GM19240 (cell line): Measurements from ENCODE around the gene GSE1.

ENCODE experiments used
- DNase-seq: peaks from one replicate; pipeline ENCODE4 v3.0.0; 2011; ENCODE audit warnings: low spot score; ENCODE audit not compliant: insufficient read length

GSE1 gene

DNA sequence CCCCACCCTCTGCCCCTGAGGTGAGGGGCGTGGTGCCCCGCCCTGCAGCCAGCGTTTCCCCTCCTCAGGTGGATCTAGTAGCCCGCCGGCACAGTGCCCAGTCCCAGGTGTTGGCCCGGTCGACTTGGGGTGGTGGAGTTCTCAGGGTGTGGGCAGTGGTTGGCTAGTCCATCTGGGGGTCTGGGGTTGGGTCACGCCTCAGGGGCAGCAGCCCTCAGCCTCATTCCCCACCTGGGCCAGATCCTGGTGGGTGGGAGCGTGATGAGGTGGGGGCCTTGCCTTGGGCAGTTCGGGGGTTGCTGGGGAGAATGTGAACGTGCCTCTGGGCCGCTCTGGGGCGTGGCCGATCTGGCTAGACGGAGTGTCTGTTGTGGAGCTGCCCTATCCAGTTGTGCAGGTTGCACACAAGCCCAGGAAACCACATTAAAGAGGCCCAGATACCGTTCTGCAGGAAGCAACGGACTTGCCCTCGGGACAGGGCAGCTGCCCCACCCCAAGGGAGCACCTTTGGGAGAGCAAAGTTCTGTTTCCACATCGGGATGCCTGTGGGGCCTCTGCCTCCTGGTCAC, 32.0 kb downstream of the GSE1 start:
- DNase-seq: no peak

DNA sequence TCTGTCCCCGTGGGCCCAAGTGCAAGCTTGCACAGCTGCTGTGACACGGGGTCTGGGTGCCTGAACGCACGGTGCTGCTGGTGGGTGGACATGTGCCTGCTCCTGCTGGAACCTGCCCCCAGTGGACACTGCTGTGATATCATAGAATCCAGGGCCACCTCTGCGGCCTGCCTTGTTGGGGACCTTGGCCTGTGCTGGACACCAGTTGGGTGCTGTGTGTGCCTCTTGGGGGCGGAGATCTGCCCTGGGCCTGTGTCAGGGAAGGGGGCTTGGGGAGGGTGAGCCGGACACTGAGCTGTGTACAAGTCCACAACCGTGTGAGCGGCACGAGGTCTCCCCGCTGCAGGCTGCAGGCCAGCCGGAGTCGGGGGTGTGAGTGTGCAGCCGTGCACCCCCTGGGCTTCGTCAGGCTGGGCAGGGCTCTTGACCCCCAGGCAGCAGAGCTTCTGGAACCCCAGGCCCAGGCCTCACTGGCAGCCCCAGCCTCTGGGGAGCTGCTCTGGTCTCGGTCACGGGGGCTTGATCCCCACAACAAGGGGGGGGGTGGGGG, 33.3 kb downstream of the GSE1 start:
- DNase-seq: no peak

DNA sequence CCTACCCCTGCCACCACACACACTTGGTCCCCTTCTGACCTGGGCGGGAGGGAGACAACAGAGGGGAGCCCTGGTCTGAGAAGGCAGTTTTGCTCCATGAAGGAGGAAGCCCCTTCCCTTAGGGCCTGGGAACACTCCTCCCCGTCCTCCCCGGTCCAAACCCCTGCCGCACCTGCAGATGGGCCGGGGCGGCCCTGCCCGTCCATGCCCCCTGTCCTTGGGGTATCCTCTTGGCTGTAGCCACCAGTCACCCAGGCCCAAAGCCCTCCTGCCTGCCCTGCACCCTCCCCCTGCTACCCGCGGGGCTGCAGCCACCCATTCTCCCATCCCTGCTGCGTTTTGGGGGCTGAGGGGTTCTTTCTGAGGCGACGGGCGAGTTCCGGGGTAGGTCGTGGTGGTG, 33.9 kb downstream of the GSE1 start:
- no peak for DNase-seq

DNA sequence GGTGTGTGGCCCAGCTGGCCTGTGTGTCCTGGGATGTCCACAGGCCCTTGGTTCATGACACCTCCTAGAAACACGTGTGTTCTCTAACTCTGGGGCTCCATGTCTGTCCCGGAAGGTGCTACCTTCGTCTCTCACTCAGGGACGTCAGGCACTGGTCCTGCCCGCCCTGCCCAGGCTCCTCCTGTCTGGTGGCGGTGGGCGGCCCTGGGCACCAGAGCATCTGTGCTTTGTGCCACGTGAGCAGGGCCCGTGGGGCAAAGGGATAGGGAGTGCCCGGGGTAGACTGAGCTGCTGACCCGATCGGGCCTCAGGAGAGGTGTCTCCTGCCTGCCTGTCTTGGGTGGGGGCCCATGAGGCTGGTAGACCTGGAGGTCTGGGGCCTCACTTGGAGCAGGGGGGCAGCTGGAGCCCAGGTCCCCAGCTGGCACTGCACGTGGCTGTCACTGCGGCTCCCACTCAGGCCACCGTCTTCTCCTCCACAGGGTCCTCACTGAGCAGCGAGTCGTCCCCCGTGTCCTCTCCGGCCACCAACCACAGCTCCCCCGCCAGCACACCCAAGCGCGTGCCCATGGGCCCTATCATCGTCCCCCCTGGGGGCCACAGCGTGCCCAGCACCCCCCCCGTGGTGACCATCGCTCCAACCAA, 35.1 kb downstream of the GSE1 start:
- no peak for DNase-seq

DNA sequence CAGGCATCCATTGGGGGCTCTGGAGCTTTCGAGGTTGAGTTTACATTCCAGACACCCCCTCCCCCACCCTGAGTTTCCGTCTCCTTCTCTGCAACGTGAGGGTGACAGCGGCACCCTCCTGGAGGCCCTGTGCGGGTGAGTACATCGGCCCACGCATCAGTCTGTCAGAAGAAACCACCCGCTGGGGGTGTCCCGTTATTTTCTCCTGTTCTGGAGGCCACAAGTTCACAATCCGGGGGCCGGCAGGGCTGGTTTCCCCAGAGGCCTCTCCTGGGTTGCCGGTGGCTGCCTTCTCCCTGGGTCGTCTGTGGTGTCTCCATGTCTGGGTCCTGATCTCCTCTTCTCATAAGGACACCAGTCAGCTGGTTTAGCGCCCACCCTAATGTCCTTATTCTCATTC, 35.7 kb downstream of the GSE1 start:
- no peak for DNase-seq

DNA sequence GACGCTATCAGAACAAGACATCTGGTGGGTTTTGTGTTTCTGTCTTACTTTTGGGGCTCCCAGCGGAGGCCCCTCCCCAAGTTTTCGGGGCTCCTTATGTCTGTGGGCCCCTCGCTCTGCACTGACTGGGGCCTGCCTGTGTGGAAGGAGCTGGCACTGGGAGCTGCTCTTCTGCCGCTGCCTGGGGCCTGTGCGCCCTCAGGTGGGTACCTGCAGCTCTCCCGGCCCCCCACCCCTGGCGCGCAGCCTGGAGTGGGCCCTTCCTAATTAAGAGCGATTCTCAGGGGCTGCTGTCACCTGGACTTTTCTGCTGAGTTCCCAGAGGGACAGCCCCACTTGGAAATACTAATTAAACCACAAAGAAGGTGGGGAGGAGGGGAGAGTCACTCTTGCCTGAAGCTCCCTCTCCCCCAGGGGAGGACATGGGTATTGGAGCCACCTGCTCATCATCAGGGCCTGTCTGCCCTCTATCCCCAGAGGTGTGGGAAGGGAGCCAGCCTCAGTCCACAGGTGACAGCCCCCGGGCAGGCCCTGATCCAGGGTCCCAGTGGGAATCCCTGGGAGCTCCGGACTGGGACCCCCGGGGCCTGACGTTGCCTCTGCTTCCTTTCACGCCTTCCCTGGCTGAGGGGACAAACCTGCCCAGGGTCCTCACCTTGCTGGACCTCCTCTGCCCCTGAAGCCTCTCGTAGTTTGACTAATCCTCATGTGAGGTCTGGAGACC, 36.5 kb downstream of the GSE1 start:
- no peak for DNase-seq

DNA sequence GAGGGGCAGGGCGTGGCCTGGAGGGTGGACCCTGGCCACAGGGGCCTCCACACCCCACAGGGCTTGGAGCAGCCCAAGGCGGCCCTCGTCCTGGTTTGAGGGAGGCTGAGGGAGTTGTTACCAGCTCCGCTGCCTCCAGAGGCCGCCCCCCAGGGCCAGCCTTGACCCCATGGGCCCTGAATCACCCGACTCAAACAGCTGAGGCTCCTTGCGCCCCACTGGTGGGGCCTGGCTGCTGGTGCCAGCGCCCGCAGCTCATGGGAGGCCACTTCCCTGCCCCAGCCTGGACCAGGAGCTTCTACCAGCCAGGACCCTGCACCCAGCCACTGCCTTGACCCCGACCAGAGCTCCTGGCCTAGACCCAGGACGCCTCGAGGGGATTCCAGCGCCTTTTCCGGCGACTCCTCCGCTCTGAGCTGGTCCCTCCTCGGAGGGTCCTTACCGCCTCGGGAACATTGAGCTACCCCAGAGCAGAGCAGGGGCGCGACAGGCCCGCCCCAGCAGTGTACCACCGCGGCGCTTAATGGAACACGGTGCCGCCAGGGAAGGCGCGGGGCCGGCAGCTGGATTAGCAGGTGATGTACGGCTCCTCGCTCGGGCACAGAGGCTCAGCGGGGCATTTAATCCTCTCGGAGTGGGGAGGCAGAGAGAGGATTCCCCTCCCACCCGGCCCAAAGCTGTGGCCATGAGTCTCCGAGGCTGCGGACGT, 37.2 kb downstream of the GSE1 start:
- DNase-seq: no peak

DNA sequence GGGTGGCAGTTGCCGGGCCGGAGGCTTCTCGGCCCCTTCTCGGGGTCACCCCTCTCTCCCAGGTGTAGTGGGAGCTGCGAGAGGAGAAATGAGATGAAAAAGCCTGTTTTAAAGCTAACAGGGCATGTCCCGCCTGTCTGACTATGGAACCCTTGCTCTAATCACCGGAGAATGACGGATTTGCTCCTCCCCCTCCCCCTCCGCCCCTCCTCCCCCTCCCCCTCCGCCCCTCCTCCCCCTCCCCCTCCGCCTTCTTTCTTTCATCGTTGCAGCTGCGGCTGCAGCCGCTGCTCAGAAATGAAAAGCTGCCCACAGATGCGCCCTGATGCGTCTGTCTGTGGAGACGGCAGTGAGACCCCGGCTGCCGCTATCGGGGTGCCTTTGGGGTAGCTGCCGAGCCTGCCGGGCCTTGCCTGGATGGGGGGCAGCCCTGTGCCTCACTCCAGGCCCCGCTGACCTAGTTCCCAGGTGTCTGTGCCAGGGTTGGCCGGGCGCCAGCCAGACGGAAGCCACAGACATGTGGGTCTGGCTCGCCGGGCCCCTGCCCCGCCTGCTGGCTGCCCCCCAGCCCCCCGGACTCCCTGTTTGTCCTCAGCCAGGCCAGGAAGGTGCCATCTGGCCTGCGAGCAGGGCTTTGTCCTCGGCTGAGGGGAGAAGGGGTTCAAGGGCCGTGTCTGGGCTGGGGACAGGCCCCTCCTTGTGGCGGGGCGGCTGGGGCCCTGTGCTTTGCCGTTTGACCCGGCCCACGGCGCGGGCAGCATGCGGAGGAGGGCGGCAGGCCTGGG, 37.9 kb downstream of the GSE1 start:
- no peak for DNase-seq

DNA sequence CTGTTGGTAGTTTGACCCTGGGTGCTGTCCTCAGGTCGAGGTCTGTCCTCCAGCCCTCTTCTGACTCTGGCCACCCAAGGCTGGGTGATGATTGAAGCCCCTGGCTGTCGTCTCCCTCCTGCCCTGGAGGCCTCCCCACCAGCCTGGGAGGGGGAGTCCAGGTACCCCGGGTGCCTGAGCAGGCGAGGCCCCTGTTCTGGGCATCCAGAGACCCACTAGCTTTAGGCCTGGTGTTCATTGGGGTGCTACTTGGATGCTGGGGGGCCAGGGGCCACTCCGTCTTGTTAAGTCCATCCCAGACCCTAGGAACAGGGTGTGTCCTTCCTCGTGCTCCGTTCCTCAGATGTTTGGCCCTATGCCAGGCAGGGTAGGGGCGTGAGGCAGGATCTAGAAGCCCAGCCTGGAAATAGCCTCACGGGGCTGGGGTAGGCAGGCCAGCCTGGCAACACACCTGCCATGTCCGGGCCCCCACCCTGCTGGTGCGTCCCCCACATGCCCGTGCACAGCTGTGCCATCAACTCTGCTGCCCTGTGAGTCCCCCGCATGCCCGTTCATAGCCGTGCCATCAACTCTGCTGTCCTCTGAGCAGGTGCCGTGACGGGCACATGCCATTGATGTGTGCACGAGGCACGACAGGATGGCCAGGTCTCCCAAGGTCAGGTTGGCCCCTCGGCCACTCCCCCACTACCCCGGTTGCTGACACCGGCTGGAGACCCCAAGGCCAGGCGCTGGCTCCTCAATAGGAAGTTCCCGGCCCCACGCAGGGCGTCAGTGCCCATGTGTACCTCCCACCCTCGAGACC, 38.7 kb downstream of the GSE1 start:
- DNase-seq: no peak

DNA sequence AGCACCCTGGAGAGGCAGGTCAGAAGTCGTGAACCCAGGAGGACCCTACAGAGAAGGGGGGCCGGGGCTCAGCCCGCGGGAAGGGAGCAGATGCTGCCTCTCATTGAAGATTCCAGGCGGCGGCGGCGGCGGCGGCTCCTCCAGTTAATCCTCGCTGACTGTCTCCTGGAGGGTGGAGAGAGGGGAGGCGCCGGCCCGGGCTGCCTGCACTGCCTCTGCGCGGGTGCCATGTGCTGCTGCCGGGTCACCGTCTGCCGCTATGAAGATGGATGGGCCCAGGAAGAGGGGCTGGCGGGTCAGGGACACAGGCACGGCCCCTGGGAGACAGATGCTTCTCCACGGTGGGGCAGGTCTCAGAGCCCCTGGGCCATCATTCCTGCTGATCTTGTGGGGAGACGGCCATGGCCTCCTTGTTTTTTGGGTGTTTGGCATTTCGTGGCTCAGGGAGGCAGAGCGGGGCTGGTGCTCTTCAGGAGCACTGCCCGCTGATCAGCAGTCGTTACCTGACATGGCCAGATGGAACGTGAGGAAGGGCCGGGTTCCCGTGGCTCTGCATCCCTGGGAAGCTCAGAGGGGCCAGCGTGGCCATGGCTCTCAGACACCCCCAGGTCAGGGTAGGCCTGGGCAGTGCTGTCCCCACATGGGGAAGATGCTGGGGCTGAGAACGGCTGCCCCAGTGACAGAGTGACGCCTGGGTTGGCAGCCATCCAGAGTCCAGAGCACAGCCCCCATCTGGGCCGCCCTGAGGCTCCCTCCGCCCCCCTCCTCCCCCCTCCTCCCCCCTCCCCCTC, 39.5 kb downstream of the GSE1 start:
- DNase-seq: no peak

DNA sequence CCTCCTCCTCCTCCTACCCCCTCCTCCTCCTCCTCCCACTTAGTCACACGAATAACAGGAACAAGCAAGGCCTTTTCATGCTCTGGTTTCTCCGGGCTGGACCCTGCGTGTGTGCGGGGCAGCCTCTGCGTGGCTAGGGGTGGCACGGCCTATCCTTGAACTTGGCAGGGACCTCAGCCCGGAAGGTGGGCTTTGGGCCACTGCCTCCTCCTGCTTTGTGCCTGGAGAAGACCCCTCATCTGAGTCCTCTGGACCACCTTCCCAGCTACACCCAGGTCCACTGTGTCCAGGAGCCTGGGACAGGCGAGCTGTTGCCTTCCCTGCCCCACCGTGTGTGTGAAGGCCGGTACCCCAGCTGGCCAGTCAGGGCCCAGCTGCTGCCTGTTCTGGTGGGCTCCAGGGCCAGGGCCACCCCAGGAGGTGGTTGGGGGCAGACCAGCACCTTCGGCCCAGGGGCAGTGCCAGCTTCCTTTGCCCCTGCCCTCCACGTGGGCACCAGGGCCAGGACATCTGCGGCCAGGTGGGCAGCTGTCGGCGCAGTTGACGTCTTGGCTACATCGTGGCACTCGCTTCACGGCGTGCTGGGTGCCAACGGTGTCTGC, 40.3 kb downstream of the GSE1 start:
- no peak for DNase-seq

DNA sequence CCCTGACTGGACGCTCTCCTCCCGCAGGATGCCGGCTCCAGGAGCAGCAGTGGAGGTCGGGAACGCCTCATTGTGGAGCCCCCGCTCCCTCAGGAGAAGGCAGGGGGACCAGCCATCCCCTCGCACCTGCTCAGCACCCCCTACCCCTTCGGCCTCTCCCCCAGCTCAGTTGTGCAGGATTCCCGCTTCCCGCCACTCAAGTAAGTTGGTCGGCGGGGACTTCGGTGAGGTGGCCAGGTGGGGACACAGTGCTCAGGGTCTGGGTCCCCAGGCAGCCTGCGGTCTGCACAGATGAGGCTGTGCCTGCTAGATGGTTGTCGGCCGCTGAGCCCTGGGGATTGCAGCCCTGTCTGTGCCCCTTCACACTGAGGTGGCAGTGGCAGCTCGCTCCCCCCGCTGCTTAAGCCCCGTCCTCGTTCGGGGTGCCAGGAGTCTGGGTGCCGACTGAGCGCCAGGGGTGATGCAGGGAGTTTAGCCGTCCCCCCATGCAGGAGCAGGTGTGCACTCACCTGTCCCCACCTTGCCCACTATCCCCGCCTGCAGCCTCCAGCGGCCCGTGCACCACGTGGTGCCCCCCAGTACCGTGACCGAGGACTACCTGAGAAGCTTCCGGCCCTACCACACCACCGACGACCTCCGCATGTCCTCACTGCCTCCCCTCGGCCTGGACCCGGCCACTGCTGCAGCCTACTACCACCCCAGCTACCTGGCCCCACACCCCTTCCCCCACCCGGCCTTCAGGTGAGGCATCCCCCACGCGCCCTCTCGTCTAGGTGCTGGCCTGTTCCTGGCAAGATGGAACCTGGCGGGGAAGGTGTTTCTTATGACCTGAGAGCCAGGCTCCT, 41.4 kb downstream of the GSE1 start:
- DNase-seq: no peak

DNA sequence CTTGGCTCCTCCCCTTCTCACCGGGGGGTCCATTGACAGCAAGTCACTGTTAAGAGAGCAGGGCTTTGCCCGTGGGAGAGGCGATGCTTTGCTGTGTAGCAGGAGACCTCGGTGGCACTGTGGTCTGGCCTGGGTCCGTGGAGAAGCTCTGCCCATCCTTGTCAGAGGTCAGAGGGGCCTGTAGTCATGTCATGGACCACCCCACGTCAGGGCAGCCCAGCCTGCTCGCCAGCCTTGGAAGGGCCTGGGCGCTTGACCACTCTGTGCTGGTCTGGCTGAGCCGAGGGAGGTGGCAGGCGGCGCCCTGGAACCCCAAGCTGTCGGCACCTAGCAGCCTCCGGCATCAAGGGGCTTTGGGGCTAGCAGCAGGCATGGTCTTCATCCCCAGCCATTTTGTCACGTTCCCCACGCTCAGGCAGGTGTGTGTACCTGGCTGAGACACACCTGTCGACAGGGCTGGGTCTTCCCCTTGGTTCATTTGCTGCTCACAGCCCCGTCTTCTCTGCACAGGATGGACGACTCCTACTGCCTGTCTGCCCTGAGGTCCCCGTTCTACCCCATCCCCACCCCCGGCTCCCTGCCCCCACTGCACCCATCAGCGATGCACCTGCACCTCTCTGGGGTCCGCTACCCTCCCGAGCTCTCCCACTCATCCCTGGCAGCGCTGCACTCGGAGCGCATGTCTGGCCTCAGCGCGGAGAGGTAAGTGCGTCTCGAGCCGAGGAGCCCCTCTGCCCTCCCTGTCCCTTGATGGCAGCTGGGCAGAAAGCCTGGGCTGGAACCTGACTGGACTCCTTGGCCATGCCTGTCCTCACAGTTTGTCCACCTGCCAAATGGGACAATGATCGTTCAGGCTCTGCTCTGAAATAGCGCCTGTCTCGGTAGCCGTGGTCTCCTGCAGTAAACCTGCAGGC, 42.4 kb downstream of the GSE1 start:
- no peak for DNase-seq

DNA sequence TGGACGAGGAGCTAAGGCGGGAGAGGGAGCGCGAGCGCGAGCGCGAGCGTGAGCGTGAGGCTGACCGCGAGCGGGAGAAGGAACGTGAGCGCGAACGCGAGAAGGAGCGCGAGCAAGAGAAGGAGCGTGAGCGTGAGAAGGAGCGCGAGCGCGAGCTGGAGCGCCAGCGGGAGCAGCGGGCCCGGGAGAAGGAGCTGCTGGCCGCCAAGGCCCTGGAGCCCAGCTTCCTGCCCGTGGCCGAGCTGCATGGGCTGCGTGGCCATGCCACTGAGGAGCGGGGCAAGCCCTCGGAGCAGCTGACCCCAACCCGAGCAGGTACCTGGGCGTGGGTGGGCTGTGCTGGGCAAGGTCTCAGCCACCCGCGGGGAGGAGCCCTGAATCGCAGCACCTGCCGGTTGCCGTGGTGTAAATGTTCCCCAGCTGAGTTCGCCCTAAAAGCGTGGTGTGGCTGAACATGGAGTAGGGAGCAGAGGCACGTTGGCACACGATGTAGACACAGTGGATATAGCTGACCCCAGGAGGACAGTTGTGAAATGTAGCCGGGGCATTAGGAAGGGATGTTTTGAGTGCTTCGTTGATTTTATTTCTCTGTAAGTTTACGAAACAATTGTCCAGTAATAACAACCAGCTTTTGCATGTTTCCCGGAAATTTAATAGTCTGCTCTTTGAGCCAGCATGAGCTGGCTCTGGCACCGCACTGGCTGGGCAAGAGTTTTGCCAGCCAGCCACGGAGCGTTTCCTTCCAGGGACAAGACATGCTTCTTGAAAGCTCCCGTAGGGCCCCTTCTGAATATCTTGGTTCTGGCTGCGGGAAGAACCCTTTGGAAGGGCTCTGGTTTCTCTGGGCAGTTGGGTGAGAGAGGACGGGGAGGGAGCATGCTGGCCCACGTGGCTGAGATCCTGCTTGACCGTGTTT, 43.5 kb downstream of the GSE1 start:
- no peak for DNase-seq

DNA sequence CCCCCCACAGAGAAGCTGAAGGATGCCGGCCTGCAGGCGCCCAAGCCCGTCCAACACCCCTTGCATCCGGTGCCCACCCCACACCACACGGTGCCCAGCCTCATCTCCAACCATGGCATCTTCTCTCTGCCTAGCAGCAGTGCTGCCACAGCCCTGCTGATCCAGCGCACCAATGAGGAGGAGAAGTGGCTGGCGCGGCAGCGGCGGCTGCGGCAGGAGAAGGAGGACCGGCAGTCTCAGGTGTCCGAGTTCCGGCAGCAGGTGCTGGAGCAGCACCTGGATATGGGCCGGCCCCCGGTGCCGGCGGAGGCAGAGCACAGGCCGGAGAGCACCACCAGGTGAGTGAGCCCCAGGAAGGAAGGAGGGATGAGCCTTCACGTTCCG, 44.1 kb downstream of the GSE1 start:
- no peak for DNase-seq

DNA sequence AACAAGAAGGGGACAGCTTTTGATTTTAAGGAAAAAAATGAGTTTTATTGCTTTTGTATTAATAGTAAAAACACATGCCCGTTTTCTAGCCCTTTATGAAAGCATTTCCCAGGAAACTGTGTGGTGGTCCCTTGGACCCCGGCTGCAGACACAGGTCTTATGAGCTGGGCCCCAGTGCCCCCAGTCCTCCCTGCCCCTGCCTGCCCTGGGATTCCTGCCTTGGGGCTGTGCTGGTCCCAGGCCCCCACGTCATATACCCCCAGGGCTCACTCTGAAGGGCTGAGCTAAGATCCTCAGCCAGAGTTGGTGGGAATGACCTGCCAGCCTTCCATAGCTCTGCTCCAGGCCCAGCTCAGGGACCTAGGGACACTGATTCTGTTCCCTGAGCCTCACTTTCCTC, 44.9 kb downstream of the GSE1 start:
- DNase-seq: no peak
